Measurements from ENCODE around the gene CHTF18. TPM values are rescaled to one million over a fixed set of nuclear protein-coding genes. Genes with fewer than 3 reads are reported as not detected.

CHTF18 gene
- total and polyA plus RNA-seq, 9 of the 15 experiments (the other 6 are each of a cell fraction or from before 2014, with no cell fraction given): 2.5 to 123 (median 17.0) TPM

GRCh38 chr16:774086-775001 lies 14.1 kb upstream of the CHTF18 start:
- CTCF ChIA-PET (ENCODE audit: low intra/inter-chr PET ratio): no interaction called here
- BruUV-seq (replicated peaks): no TSS peak
- Histone ChIP-seq H3K9ac (ENCODE audit: insufficient read depth in 1 of 2, low read depth in 2 of 2, low read length in 2 of 2) (no peak overlapping the region), H3K4me3 (no peak overlapping the region), H3K36me3 (ENCODE audit: control insufficient read depth, insufficient read depth, low read length) (no peaks in the 10 kb centered on the region), H4K20me1 (replicated peaks; ENCODE audit: control insufficient read depth, insufficient read depth, low read length) (no peaks in the 10 kb centered on the region), H3K4me1 (replicated peaks in 1 of 2; ENCODE audit: control insufficient read depth in 2 of 2, insufficient read depth in 2 of 2, low read length in 2 of 2) (peaks cover 0 to 61% of the 10 kb centered on the region in 2 experiments; a peak in 3 of 5 replicates), H3K79me2 (ENCODE audit: control insufficient read depth, insufficient read depth, low read length) (no peaks in the 10 kb centered on the region), H3K4me2 (ENCODE audit: insufficient read depth, low read length) (no peak overlapping the region), H3K9me3 (replicated peaks; ENCODE audit: control insufficient read depth, insufficient read depth, low read depth, low read length) (no peaks in the 10 kb centered on the region), H2AFZ (ENCODE audit: low read depth, low read length) (no peak overlapping the region), H3K27me3 (ENCODE audit: control insufficient read depth in 2 of 2, insufficient read depth in 2 of 2, low read length in 2 of 2) (no peaks in the 10 kb centered on the region), H3K9me1 (ENCODE audit: control insufficient read depth, insufficient read depth, low read length) (peaks cover 2% of the 10 kb centered on the region), H3K27ac (ENCODE audit: extremely low read depth, low read depth, low read length) (no peak overlapping the region)
- in situ Hi-C loops (cut with MboI): no loop called here
- POLR2A ChIA-PET: interaction anchor here (0.6 kb wide), 1 partner anchor 68 kb away, joined by 4 read pairs; no protein-coding TSS in a partner anchor
- no peak for TF ChIP-seq KDM1A (IDR thresholded peaks at IDR 0.05)
- peak; percentile 36; the same call in 1 of the 2 replicates for TF ChIP-seq NFIC (IDR thresholded peaks at IDR 0.05)
- no peak for DNase-seq (ENCODE audit: extremely low read depth in 1 of 4, low spot score in 3 of 4)
- intact Hi-C loops (cut with micrococcal nuclease): no loop called here
- no peak for FAIRE-seq
- WGBS (ENCODE audit: insufficient coverage, low coverage, missing lambda C conversion rate): 54% methylated on average over 26 of the region's 46 CpGs
- ATAC-seq: no peak

- no peak overlapping the region for H3K4me2 ChIP-seq (ENCODE audit: insufficient read depth, low read length)
- H3K9ac ChIP-seq (ENCODE audit: insufficient read depth in 1 of 2, low read depth in 2 of 2, low read length in 2 of 2): no peak overlapping the region
- H2AFZ ChIP-seq (ENCODE audit: low read depth, low read length): no peak overlapping the region
- H3K4me3 ChIP-seq: no peak overlapping the region
- FAIRE-seq (no peak), DNase-seq (ENCODE audit: extremely low read depth in 1 of 4, low spot score in 3 of 4) (no peak), ATAC-seq (no peak)
- no TSS peak for BruUV-seq (replicated peaks)
- CTCF ChIA-PET (ENCODE audit: low intra/inter-chr PET ratio): no interaction called here
- in situ Hi-C loops (cut with MboI): no loop called here
- peaks cover 0 to 62% of the 10 kb centered on the region in 2 experiments; a peak in 3 of 5 replicates for H3K4me1 ChIP-seq (replicated peaks in 1 of 2; ENCODE audit: control insufficient read depth in 2 of 2, insufficient read depth in 2 of 2, low read length in 2 of 2)
- intact Hi-C loops (cut with micrococcal nuclease): no loop called here
- H4K20me1 ChIP-seq (replicated peaks; ENCODE audit: control insufficient read depth, insufficient read depth, low read length): 0 out of 2 replicates have a peak, but pooled peaks cover 2% of the 10 kb centered on the region
- peaks cover 0 to 3% of the 10 kb centered on the region in 2 experiments; a peak in 2 of 5 replicates for H3K27me3 ChIP-seq (ENCODE audit: control insufficient read depth in 2 of 2, insufficient read depth in 2 of 2, low read length in 2 of 2)
- TF ChIP-seq PCBP1 (IDR thresholded peaks at IDR 0.05; ENCODE audit: low read depth, low read length, poor library complexity, severe bottlenecking) (peak; percentile 5), MXI1 (IDR thresholded peaks at IDR 0.05; ENCODE audit: low read depth, low read length) (no peak)
- no peaks in the 10 kb centered on the region for H3K9me3 ChIP-seq (replicated peaks; ENCODE audit: control insufficient read depth, insufficient read depth, low read depth, low read length)
- peaks cover 2% of the 10 kb centered on the region for H3K9me1 ChIP-seq (ENCODE audit: control insufficient read depth, insufficient read depth, low read length)
- POLR2A ChIA-PET: no interaction called here
- H3K36me3 ChIP-seq (ENCODE audit: control insufficient read depth, insufficient read depth, low read length): no peaks in the 10 kb centered on the region
- 45% methylated on average over 28 of the region's 36 CpGs for WGBS (ENCODE audit: insufficient coverage, low coverage, missing lambda C conversion rate)
- H3K27ac ChIP-seq (ENCODE audit: extremely low read depth, low read depth, low read length): no peak overlapping the region
- H3K79me2 ChIP-seq (ENCODE audit: control insufficient read depth, insufficient read depth, low read length): no peaks in the 10 kb centered on the region
Measured at GRCh38 chr16:775236-775796, 13.1 kb upstream of the CHTF18 start.
